Activated naive CD8-positive, alpha-beta T cell treated with anti-CD3 and anti-CD28 coated beads, Interleukin-2, amount 50 U/mL, for 24 hours (primary cell): Measurements from ENCODE around the gene TADA1.
A peak's percentile ranks its signal among the peaks of the same experiment; 100 is the strongest.
"Not testable (repeated sequence)": the region's sequence is repeated elsewhere in the genome, so short reads cannot be mapped to it uniquely, and the experiment has no call there.

Source experiments
- ATAC-seq: fragments of 150-1000 bp; cut with Tn5 transposase; one replicate; pipeline ENCODE4 v1.10.0; 2021
- DNase-seq: peaks from one replicate; pipeline ENCODE4 v3.0.0; 2021
- H3K27ac Mint-ChIP-seq: one replicate; pipeline ENCODE4 v1.8.0; 2021; ENCODE audit warnings: mild to moderate bottlenecking, mixed read lengths
- H3K27me3 Mint-ChIP-seq: one replicate; pipeline ENCODE4 v1.8.0; 2021; ENCODE audit warnings: mixed read lengths
- H3K36me3 Mint-ChIP-seq: one replicate; pipeline ENCODE4 v1.8.0; 2021; ENCODE audit warnings: low read depth, mixed read lengths
- H3K4me1 Mint-ChIP-seq: one replicate; pipeline ENCODE4 v1.8.0; 2021; ENCODE audit warnings: mixed read lengths
- H3K4me3 Mint-ChIP-seq: one replicate; pipeline ENCODE4 v1.8.0; 2021; ENCODE audit warnings: mild to moderate bottlenecking, moderate library complexity, mixed read lengths
- H3K9me3 Mint-ChIP-seq: one replicate; pipeline ENCODE4 v1.8.0; 2021; ENCODE audit warnings: mixed read lengths

Gene TADA1

DNA sequence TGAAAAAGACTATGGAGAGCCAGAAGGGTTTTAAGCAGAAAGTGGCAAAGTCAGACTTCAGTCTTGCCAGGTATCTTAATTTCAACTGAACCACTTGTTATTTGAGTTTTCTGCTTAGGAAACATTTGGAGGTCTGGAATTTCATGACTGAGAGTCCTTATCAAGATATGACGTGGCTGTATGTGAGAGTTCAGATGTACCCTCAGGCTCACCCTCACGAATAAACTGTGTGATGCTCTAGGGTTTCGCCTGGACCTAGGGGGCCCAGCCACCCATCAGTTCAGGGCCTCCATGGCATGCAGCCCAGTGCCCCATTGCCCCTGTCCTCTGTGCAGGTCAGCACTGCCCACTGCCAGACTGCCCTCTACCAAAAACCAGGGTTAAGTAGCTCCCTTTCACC, 30.6 kb upstream of the TADA1 start:
- ATAC-seq = no peak
- Mint-ChIP-seq H3K36me3 (no peaks in the 10 kb centered on the region), H3K4me1 (peaks cover 15% of the 10 kb centered on the region), H3K27me3 (no peaks in the 10 kb centered on the region), H3K4me3 (no peak overlapping the region), H3K9me3 (no peaks in the 10 kb centered on the region), H3K27ac (no peak overlapping the region)
- no peak for DNase-seq

DNA sequence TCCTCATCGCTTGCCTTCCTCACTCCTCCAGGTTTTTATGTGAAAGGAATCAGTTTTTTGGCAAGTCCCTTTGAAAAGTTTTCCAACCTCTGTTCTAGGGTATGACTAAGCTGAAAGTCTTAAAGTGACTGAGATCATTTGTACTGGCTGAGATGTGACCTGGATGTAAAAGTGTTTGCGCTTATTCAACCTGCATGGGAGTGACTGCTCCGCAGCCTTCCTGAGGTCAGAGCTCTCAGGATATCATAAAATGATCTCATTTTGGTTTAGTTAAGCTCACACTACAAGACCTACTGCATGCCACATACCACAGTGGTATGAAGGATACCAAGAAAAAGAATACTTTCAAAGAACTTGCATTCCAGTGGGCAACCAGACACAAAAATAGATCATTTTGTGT, 29.8 kb upstream of the TADA1 start:
- Mint-ChIP-seq H3K36me3 (no peaks in the 10 kb centered on the region), H3K27ac (no peak overlapping the region), H3K9me3 (no peaks in the 10 kb centered on the region), H3K4me3 (no peak overlapping the region), H3K27me3 (no peaks in the 10 kb centered on the region), H3K4me1 (peaks cover 15% of the 10 kb centered on the region)
- DNase-seq (no peak), ATAC-seq (peak; percentile 62)

DNA sequence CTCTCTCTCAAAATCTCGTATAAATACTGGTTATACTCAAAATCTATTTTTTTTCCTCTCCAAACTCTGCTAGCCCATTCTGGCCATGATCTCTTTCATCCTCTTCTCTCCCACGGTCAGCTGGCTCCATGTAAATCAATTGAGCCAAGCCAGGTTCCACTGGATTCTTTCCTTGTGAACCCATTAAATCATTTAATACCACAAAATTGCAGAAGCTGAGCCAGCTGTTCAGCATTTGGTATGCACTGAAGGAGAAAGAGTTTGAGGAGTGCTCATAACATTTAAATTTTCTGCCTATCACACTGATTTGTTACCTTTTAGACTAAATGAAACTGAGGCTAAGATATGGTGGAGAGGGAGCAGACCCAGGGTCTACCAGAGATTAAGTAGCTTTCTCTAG, 29.1 kb upstream of the TADA1 start:
- H3K4me1 Mint-ChIP-seq = peaks cover 10% of the 10 kb centered on the region

DNA sequence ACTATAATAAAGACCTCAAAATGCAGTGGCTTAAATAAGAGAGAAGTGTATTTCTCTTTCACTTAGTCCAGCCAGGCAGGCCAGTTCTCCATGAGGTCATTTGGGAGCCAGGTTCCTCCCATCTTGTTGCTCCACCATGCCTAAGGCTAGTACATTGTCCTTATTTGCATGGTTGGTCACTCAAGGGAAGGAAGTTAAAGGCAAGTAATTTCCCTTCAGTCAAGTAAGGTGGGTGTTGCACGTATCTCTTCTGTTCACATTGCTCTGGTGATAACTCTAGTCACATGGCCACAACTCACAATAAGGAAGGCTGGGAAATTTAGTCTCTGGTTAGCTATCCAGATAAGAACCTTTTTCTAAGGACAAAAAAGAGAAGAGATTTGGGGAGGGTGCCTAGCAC, 27.2 kb upstream of the TADA1 start:
- no peaks in the 10 kb centered on the region for H3K36me3 Mint-ChIP-seq

More for the DNA sequence above, 29.1 kb upstream of the TADA1 start:
- Mint-ChIP-seq H3K9me3 (no peaks in the 10 kb centered on the region), H3K27ac (no peak overlapping the region), H3K36me3 (no peaks in the 10 kb centered on the region), H3K27me3 (no peaks in the 10 kb centered on the region), H3K4me3 (no peak overlapping the region)
- no peak for DNase-seq
- ATAC-seq = no peak

DNA sequence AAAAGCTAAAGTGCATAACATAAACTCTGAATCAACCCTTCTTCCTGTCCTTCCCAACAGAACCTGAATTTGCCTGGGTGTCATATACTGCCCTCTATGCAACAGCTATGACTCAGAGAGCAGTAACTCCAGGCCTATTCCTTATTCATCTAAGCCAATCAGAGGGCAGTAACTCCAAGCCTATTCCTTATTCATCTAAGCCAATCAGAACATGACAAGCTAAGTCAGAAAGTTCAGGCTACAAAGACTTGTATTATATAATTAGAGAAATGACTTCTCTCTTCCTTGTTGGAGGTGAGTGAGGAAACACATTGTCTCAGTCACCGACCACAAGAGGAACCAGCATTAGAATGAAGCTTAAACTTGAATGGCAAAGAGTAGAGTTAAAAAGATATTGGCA, 26.2 kb upstream of the TADA1 start:
- no peaks in the 10 kb centered on the region for H3K36me3 Mint-ChIP-seq
- ATAC-seq (no peak), DNase-seq (no peak)
- H3K4me1 Mint-ChIP-seq = peaks cover 10% of the 10 kb centered on the region
- H3K9me3 Mint-ChIP-seq = peaks cover 7% of the 10 kb centered on the region
- H3K4me3 Mint-ChIP-seq = no peak overlapping the region
- no peaks in the 10 kb centered on the region for H3K27me3 Mint-ChIP-seq
- no peak overlapping the region for H3K27ac Mint-ChIP-seq

More for the DNA sequence above, 27.2 kb upstream of the TADA1 start:
- Mint-ChIP-seq H3K9me3 (no peaks in the 10 kb centered on the region), H3K4me3 (no peak overlapping the region), H3K4me1 (peaks cover 10% of the 10 kb centered on the region), H3K27me3 (no peaks in the 10 kb centered on the region), H3K27ac (no peak overlapping the region)
- ATAC-seq = no peak
- DNase-seq = no peak

DNA sequence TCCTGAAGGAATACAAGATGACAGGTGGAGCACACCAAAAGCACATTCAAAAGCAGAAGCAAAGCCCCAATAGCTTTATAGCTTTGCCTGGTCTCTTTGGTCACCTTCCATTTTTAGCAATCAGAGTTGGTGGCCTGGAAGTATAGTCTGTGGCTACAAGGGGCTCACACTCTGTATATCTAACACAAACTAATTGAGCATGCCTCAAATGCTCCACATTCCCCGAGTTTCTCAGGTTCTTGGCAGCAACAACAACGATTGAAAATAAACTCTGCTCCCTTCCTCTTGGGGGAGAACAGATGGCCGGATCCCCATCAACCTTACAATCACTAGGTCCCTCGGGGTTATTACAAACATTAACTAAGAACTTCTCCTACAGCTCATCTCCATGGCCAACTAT, 24.9 kb upstream of the TADA1 start:
- no peak overlapping the region for H3K4me3 Mint-ChIP-seq

DNA sequence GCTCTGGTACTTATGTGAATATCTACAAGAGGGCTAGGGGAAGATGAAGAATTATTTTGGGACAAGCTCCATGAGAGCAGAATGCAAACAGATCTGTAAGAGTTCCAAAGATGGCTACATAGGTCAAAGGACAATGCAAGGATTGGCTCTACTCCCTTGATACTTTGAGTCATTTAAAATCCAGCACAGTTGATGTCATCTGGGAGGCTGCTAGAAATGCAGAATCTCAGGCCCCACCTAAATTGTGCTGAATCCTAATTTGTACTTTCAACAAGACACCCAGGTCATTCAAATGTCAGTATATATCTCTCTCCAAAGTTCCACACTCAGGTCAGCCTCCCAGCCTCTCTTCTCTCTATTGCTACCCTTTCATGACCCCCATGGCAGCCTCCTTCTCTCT, 23.7 kb upstream of the TADA1 start:
- peaks cover 11% of the 10 kb centered on the region for H3K9me3 Mint-ChIP-seq
- no peak overlapping the region for H3K4me3 Mint-ChIP-seq
- no peak overlapping the region for H3K27ac Mint-ChIP-seq
- H3K36me3 Mint-ChIP-seq = peaks cover 3% of the 10 kb centered on the region
- DNase-seq (no peak), ATAC-seq (no peak)
- H3K27me3 Mint-ChIP-seq = peaks cover 6% of the 10 kb centered on the region
- peaks cover 3% of the 10 kb centered on the region for H3K4me1 Mint-ChIP-seq

More for the DNA sequence above, 24.9 kb upstream of the TADA1 start:
- peaks cover 11% of the 10 kb centered on the region for H3K9me3 Mint-ChIP-seq
- H3K4me1 Mint-ChIP-seq = peaks cover 6% of the 10 kb centered on the region
- peaks cover 3% of the 10 kb centered on the region for H3K36me3 Mint-ChIP-seq
- ATAC-seq = no peak
- H3K27ac Mint-ChIP-seq = no peak overlapping the region
- no peak for DNase-seq
- H3K27me3 Mint-ChIP-seq = peaks cover 5% of the 10 kb centered on the region

DNA sequence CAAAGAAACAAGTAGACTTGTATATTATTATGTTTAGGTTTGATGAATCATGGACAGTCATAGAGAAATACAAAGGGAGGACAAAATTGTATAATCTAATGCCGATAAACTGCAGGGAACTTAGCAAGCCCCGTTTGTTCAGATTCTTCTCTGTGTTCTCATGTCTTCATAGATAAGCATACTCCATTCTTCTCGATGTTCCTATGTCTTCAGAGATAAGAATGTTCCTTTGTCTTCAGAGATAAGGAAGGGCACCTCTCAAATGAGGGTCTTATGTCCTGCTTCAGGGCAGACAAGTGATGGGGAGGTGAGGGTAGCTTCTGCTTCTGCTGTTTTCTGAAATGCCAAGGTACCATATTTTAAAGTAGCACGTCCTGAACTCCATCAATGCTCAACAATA, 19.7 kb upstream of the TADA1 start:
- Mint-ChIP-seq H3K4me3 (no peak overlapping the region), H3K27ac (no peak overlapping the region), H3K27me3 (peaks cover 10% of the 10 kb centered on the region), H3K36me3 (peaks cover 3% of the 10 kb centered on the region), H3K9me3 (peaks cover 11% of the 10 kb centered on the region), H3K4me1 (no peaks in the 10 kb centered on the region)
- DNase-seq (no peak), ATAC-seq (no peak)

DNA sequence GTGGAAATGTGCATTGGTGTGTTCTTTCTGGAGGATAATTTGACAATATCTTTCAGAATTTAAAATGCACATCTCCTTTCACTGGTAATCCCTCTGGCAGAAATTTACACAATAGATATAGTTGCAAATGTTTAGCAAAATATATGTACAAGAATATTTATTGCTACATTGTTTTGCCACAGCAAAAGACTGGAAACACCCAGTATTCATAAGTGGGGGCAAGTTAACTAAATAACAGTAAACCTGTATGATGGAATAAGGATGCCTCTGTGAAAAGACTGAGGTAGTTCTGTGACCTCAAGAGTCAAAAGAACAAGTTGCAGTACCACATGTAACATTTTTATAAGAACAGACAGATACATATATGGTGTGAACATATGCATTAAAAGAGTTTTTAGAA, 13.7 kb upstream of the TADA1 start:
- no peaks in the 10 kb centered on the region for H3K9me3 Mint-ChIP-seq
- no peaks in the 10 kb centered on the region for H3K36me3 Mint-ChIP-seq
- H3K4me3 Mint-ChIP-seq = no peak overlapping the region
- H3K27ac Mint-ChIP-seq = no peak overlapping the region
- ATAC-seq = no peak
- H3K4me1 Mint-ChIP-seq = peaks cover 5% of the 10 kb centered on the region
- H3K27me3 Mint-ChIP-seq = peaks cover 17% of the 10 kb centered on the region
- DNase-seq = no peak

DNA sequence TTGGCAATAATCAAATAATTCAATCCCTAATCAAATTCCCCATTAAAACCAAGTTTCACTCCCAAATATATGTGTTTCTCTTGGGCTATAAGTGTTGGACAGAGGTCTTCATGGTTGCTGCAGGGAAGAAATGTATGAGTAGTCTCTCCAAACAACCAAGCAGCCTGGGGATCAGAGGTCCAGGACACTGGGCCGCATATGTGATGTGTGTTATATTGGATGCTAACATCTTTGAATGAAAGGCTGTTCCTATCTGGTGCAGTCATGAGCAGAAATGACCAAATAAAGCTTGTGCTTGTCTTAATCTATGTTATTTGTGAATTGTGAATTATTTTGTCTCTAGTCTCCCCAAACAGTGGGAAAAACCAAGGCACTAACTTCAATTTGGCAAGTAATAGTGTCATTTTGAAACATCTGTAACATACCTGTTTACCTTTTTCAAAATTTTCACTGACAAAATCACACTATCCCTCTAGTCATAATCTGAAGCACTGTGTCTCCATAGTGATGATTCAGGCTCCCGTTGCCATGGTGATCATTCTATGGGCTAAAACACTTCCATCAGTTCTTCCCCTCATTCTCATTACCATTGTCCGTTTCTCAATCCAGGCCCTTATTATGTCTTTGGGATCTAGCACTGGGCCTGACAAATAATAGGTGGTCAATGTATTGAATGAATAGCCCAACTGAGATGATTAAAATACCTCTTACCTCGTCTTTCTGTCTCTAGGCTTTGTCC, 12.5 kb upstream of the TADA1 start:
- no peak for DNase-seq

DNA sequence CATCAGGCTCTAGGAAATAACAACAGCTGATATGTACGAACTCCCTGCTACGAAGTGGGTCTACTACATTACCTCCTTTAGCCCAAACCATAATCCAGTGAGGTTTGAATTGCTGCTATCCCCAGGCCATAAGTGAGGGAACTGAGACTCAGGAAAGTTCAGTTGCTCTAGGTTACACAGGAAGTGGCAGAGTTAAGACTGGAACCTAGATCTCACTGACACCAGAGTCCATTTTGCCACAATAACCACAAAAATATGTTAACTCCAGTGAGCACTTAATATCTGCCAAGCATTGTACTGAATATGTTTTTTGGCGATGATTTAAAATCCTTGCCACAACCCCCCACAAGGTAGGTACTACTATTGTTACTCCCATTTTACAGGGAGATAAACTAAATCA, 8.9 kb upstream of the TADA1 start:
- H3K27ac Mint-ChIP-seq = no peak overlapping the region
- no peak for DNase-seq

More for the DNA sequence above, 12.5 kb upstream of the TADA1 start:
- H3K27ac Mint-ChIP-seq = no peak overlapping the region
- peaks cover 23% of the 10 kb centered on the region for H3K27me3 Mint-ChIP-seq
- H3K36me3 Mint-ChIP-seq = no peaks in the 10 kb centered on the region
- no peaks in the 10 kb centered on the region for H3K9me3 Mint-ChIP-seq
- no peak for ATAC-seq
- no peak overlapping the region for H3K4me3 Mint-ChIP-seq
- peaks cover 12% of the 10 kb centered on the region for H3K4me1 Mint-ChIP-seq

DNA sequence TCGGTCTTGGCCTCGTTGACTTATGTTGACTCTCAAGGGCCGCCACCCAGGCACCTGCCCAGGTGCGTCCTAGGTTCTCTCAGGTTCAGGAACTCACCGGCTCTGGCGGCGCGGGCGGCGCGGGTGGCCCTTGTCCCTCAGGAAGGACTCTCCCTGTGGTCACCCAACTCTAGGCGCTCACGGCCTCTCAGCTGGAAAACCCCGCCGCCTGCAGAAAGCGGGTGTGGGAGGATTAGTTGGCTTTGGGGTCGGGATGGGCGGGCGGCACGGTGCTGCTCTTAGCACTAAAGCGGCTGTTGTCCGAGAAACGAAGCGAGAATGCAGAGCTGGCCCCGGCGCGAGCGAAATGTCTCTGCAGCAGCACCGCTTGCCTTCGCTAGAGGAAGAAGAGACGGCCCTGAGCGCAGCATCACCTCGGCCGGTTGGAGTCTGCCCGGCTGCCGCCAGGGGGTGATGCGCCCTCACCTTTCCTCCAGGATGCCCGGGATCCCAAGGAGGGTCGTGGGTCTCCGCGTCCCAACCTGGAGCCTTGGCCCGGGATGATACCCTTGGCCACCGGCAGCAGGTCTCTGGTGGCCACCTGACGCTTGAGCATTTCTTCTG, 8.1 kb upstream of the TADA1 start:
- H3K4me3 Mint-ChIP-seq = no peak overlapping the region
- peaks cover 14% of the 10 kb centered on the region for H3K4me1 Mint-ChIP-seq
- peaks cover 21% of the 10 kb centered on the region for H3K27me3 Mint-ChIP-seq
- no peaks in the 10 kb centered on the region for H3K9me3 Mint-ChIP-seq
- DNase-seq = peak; percentile 47
- H3K36me3 Mint-ChIP-seq = no peaks in the 10 kb centered on the region
- peak; percentile 73 for ATAC-seq
- H3K27ac Mint-ChIP-seq = no peak overlapping the region

More for the DNA sequence above, 8.9 kb upstream of the TADA1 start:
- Mint-ChIP-seq H3K9me3 (no peaks in the 10 kb centered on the region), H3K4me3 (no peak overlapping the region), H3K36me3 (no peaks in the 10 kb centered on the region), H3K27me3 (peaks cover 21% of the 10 kb centered on the region), H3K4me1 (peaks cover 14% of the 10 kb centered on the region)
- no peak for ATAC-seq

DNA sequence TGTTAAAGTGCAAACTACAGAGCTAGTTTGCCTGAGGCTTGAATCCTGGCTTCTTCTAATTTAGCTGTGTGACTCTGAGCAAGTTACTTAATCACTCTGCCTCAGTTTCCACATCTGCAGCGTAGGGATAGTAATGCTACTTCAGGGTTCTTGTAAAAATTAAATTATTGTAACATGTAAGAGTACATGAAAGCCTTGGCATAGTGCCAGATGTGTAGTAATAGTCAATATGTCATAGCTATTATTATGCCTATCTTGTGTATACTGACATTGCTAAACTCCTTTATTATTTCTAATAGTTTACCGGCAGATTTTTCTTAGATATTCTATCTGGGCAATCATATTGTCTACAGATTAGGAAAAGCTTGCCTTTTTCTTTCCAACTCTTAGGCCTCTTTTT, 6.8 kb upstream of the TADA1 start:
- peaks cover 14% of the 10 kb centered on the region for H3K4me1 Mint-ChIP-seq
- no peaks in the 10 kb centered on the region for H3K9me3 Mint-ChIP-seq
- H3K27me3 Mint-ChIP-seq = peaks cover 21% of the 10 kb centered on the region
- ATAC-seq (no peak), DNase-seq (no peak)
- no peak overlapping the region for H3K27ac Mint-ChIP-seq
- no peaks in the 10 kb centered on the region for H3K36me3 Mint-ChIP-seq
- H3K4me3 Mint-ChIP-seq = no peak overlapping the region

DNA sequence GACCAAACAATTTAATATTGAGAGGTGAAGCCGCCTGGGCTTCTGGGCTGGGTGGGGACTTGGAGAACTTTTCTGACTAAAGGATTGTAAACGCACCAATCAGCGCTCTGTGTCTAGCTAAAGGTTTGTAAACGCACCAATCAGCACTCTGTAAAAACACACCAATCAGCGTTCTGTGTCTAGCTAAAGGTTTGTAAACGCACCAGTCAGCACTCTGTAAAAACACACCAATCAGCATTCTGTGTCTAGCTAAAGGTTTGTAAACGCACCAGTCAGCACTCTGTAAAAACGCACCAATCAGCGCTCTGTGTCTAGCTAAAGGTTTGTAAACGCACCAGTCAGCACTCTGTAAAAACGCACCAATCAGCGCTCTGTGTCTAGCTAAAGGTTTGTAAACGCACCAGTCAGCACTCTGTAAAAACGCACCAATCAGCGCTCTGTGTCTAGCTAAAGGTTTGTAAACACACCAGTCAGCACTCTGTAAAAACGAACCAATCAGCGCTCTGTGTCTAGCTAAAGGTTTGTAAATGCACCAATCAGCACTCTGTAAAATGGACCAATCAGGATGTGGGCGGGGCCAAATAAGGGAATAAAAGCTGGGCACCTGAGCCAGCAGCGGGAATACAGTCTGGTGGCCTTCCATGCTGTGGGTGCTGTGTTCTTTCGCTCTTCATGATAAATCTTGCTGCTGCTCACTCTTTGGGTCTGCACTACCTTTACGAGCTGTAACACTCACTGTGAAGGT, 2.3 kb upstream of the TADA1 start:
- DNase-seq, H3K27me3 Mint-ChIP-seq, H3K36me3 Mint-ChIP-seq, ATAC-seq, H3K4me3 Mint-ChIP-seq, H3K27ac Mint-ChIP-seq, H3K9me3 Mint-ChIP-seq: not testable (repeated sequence)
- peaks cover 36% of the 10 kb centered on the region for H3K4me1 Mint-ChIP-seq

DNA sequence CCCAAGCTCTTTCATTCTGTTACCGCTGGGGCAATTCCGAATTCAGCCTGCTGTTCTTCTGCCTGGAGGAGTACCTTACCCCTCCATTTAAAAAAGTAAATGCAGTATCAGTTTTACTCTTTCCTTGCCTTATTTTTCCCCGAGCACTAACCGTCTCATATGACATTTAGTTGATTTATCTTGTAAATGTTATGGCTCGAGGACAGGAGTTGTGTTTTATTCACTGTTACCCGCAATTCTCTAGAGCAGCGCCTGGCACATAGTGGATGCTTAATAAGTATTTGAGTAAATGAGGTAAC, 425 bp upstream of the TADA1 start:
- Mint-ChIP-seq H3K9me3 (no peaks in the 10 kb centered on the region), H3K36me3 (peaks cover 10% of the 10 kb centered on the region), H3K4me1 (peaks cover 50% of the 10 kb centered on the region), H3K27me3 (peaks cover 4% of the 10 kb centered on the region), H3K27ac (peak overlapping the region; percentile 99), H3K4me3 (peak overlapping the region; percentile 95)
- DNase-seq = no peak
- ATAC-seq = peak; percentile 1
